GM12878 (cell line): ENCODE results near the gene INSL3. TPM values are rescaled to one million over a fixed set of nuclear protein-coding genes. Genes with fewer than 3 reads are reported as not detected.

ENCODE experiments used
- RCOR1 ChIP-seq: conservative IDR thresholded peaks from 2 replicates; pipeline ENCODE4 v1.6.1; 2012; ENCODE audit warnings: low read depth, low read length, improper control_type of control experiment
- SUPT20H ChIP-seq: IDR thresholded peaks from 2 replicates; pipeline ENCODE4 v1.6.1; 2011; ENCODE audit warnings: low read depth, mild to moderate bottlenecking, low read length, moderate library complexity, borderline replicate concordance; ENCODE audit not compliant: control insufficient read depth
- polyA plus RNA-seq, 11 experiments: library from polyadenylated mRNA; depleted of rRNA in 4 of 11; unstranded in 6 of 11; stranded (reverse) in 5 of 11; fragments of >200 nt; fragmentation: Nextera tagmentation in 4 of 11; fragmentation: Illumina TruSeq in 1 of 11; extraction: Ambion mirVana in 4 of 11; extraction: Trizol in 1 of 11; gene quantifications; 1 replicate in 1 of 11; 2 replicates in 10 of 11; pipeline versions ENCODE4 v1.2.1 to v1.2.3, GENCODE V29; 2011 to 2016; ENCODE audit warnings: inconsistent platforms in 2 of 11, missing spikeins in 2 of 11, low read depth in 1 of 11
- total RNA-seq, 4 experiments: library from RNA; depleted of rRNA in 3 of 4; stranded (reverse); fragments of >200 nt in 3 of 4; fragmentation: Illumina TruSeq in 1 of 4; extraction: Trizol in 1 of 4; gene quantifications; 2 replicates each; pipeline versions ENCODE4 v1.2.1 to v1.2.3, GENCODE V29; 2013 to 2021
- TF ChIP-seq, protein P1 (sequence below): fragments of 150-350 bp; IDR thresholded peaks from 2 replicates; pipeline ENCODE4 v1.6.1; 2014; ENCODE audit warnings: mild to moderate bottlenecking, low read depth, low read length
- TF ChIP-seq, protein P2 (sequence below): fragments of 450-650 bp; IDR thresholded peaks from 2 replicates; pipeline ENCODE4 v1.6.1; 2017; ENCODE audit warnings: mild to moderate bottlenecking, moderate library complexity

The INSL3 gene
- total and polyA plus RNA-seq, 10 of the 15 experiments (the other 5 are each of a cell fraction or from before 2014, with no cell fraction given) = 0.27 to 1.9 (median 0.70) TPM

DNA sequence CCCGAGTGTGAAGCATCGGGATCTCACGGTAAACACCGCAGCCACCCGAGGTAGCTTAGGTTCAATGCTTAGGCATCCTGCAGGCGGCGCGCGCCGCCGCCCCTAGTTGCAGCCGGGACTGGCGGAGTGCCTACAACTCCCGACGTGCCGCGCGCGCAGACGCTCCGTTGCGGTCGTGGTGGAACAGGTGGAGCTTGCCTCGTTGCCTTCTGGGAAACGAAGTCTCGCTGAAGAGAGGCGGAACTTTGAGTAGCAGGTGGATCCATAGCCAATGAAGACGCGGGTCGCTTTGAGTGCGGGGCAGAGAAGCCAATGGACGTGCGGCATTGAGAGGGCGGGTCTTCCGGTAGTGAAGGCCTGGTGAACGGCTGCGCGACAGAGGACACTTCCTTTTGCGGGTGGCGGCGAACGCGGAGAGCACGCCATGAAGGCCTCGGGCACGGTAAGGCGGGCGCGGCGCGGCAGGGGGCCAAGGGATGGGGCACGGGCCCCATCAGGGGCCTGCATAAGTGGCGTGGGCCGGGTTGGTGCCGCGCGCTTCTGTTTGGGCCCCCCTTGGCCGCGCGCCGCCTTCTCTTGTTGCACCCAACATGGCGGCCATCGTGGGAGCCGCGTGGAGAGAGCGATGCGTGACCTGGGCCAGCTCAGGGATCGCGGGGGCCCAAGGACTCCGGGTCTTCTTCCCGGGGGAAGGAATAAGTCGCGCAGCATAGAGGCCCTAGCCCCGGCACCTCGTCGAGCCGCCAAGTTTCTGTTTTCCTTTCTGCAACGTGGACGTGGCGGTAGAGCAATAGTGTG lies 38.4 kb upstream of the INSL3 start, which contains the start of gene RPL18A (continued):
- TF ChIP-seq, protein P1, sequence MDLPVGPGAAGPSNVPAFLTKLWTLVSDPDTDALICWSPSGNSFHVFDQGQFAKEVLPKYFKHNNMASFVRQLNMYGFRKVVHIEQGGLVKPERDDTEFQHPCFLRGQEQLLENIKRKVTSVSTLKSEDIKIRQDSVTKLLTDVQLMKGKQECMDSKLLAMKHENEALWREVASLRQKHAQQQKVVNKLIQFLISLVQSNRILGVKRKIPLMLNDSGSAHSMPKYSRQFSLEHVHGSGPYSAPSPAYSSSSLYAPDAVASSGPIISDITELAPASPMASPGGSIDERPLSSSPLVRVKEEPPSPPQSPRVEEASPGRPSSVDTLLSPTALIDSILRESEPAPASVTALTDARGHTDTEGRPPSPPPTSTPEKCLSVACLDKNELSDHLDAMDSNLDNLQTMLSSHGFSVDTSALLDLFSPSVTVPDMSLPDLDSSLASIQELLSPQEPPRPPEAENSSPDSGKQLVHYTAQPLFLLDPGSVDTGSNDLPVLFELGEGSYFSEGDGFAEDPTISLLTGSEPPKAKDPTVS = no peak
- TF ChIP-seq, protein P2, sequence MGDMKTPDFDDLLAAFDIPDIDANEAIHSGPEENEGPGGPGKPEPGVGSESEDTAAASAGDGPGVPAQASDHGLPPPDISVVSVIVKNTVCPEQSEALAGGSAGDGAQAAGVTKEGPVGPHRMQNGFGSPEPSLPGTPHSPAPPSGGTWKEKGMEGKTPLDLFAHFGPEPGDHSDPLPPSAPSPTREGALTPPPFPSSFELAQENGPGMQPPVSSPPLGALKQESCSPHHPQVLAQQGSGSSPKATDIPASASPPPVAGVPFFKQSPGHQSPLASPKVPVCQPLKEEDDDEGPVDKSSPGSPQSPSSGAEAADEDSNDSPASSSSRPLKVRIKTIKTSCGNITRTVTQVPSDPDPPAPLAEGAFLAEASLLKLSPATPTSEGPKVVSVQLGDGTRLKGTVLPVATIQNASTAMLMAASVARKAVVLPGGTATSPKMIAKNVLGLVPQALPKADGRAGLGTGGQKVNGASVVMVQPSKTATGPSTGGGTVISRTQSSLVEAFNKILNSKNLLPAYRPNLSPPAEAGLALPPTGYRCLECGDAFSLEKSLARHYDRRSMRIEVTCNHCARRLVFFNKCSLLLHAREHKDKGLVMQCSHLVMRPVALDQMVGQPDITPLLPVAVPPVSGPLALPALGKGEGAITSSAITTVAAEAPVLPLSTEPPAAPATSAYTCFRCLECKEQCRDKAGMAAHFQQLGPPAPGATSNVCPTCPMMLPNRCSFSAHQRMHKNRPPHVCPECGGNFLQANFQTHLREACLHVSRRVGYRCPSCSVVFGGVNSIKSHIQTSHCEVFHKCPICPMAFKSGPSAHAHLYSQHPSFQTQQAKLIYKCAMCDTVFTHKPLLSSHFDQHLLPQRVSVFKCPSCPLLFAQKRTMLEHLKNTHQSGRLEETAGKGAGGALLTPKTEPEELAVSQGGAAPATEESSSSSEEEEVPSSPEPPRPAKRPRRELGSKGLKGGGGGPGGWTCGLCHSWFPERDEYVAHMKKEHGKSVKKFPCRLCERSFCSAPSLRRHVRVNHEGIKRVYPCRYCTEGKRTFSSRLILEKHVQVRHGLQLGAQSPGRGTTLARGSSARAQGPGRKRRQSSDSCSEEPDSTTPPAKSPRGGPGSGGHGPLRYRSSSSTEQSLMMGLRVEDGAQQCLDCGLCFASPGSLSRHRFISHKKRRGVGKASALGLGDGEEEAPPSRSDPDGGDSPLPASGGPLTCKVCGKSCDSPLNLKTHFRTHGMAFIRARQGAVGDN = 0 out of 2 replicates have a peak, but pooled peaks have one; percentile 33
- TF ChIP-seq RCOR1 (no peak), SUPT20H (no peak)
